Left cardiac atrium (tissue), 4 donors: ENCODE results near the gene DOK7. TPM values are rescaled to one million over a fixed set of nuclear protein-coding genes. Genes with fewer than 3 reads are reported as not detected.
"Not testable (repeated sequence)": the region's sequence is repeated elsewhere in the genome, so short reads cannot be mapped to it uniquely, and the experiment has no call there.

Source experiments
- ATAC-seq, 2 donors: fragments of 200-7000 bp; cut with Tn5 transposase; one replicate each; pipeline ENCODE4 v1.9.1; 2020; ENCODE audit warnings: mild to moderate bottlenecking in 2 of 2, moderate library complexity in 2 of 2
- DNase-seq: peaks from one replicate; pipeline ENCODE4 v3.0.0-alpha.2; 2020
- intact Hi-C, 2 donors: fragments of 100-400 bp; cut with DNase I; formaldehyde crosslinking; loops; one replicate each; pipeline versions ENCODE4 v1.14.1 to v1.15.1; 2022 to 2023
- total RNA-seq, 2 donors: library from RNA; stranded (reverse); fragmentation: NEBNext Ultra II Directional; extraction: Animal tissue kit (Norgen Biotek cat#: 25700); gene quantifications; one replicate each; pipeline ENCODE4 v1.2.1, GENCODE V29; 2021
- donor health status: DM: no; HTN: yes; CAD: no.
- donor health status: DM: no; HTN: yes; CAD: no; lungs with severe emphysema.
- donor health status: DM: yes; HTN: yes; CAD: no.
- donor health status: Dilated cardiomyopathy.

DOK7 gene
- total RNA-seq, 2 donors from 2014 or later, result 21.5 to 38.2 TPM

DNA sequence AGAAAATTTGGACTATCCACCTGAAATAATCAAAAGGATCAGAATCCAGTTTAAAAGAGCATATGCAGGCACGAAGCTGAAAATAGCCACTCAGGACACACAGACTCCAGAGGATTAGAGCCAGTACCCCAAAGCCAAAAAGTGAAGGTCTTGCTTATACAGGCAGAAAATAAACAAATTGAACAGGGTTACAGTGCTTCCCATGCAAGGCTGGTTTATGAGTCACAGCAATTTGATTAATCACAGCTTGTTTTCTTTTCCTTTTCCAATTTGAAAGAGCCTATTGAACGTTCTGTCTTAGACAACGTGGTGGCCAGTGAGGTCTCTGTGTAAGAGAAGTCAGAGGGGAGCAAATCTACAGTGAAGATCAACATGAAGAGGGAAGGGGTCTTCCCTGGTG is 11.2 kb upstream of the DOK7 start:
- intact Hi-C loops, result no loop called here
- no peak for DNase-seq
- ATAC-seq, result no peak

DNA sequence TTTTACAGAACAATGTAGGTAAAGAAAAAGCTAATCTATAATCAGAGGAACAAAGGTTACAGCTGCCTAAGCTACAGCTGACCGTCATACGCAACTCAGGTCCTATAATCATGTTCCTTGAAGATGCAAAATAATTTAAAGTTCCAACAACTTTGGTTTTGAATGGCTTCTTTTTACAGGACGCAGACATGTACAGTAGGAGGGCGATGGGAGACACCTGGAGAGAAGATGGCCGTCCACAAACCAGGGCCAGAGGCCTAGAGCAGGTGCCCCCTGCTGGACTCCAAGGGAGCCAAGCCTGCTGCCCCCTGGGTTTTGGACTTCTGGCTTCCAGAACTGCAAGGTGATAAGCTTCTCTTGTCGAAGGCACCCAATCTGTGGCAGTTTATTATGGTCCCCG is 10.7 kb upstream of the DOK7 start:
- DNase-seq (no peak), ATAC-seq (peak in 1 of 2 donors; percentile 29)
- intact Hi-C loops, result no loop called here

DNA sequence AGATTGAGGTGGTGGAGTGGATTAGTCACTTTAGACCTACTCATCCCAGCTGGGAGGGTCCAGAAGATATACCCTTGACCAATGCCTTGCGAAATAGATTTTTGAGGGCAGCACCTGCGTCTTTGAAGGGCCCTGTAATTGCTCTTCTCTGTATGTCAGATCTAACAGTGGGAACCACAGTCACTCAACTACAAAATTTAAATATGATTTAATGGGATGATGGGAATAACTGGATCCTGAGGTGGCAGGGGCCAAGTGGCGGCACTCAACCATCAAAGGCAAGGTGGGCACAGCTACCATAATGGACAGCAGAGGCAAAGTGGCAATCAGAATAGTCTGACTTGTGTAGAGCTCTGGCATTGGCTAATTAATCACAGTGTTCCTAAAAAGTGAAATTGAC is 7.5 kb upstream of the DOK7 start:
- DNase-seq, ATAC-seq, intact Hi-C loops: not testable (repeated sequence)

DNA sequence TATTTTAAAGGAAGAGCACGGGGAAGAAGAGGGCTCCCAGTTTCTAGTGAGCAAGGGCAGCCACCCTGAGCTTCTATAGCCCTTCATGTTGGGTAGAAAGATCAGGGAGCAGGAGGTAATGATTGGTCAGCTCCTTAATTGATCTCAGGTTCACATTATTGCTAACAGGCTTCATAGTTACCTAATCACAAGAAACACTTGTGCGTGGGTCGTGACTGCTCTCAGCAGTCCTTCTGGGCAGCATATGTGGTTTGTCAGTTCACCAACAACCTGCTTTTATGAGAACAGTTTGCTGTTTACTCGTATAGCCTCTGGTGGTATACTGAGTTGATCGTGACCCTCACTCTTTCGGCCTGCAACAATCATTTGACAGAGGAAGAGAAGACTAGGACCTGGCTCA is 4.7 kb upstream of the DOK7 start:
- ATAC-seq (no peak), DNase-seq (no peak)
- intact Hi-C loops, result no loop called here

DNA sequence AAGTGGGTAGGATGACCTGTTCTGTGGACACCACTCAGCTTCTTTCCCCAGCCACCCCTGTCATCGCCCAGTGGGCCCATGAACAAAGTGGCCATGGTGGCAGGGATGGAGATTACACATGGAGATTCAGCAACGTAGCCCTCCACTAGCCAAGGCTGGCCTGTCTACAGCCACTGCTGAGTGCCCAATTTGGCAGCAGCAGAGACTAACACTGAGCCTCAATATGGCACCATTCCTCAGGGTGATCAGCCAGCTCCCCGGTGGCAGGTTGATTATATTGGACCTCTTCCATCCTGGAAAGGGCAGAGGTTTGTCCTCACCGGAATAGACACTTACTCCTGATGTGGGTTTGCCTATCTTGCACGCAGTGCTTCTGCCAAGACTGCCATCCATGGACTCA is 4.0 kb upstream of the DOK7 start:
- DNase-seq, intact Hi-C loops, ATAC-seq: not testable (repeated sequence)

DNA sequence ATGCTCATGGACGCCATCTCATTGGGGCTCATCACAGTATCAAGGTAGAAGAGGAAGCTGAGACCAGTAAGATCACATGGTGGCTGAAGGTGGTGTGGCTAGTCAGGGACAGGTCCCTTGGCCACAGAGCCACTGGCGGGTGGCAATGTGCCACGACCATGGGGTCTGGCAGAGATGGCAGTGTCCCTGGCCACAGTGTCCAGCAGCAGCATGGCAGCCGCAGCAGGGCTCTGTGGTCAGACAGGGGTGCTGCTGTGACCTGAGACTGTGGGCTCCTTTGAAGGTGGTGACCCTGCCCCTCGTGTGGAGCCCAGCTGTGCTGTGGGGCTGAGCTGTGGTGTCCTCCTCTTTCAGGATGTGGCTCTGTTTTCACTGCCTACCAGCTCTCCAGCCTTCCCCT is 2.2 kb upstream of the DOK7 start:
- intact Hi-C loops, result no loop called here
- ATAC-seq, result no peak
- DNase-seq, result no peak

DNA sequence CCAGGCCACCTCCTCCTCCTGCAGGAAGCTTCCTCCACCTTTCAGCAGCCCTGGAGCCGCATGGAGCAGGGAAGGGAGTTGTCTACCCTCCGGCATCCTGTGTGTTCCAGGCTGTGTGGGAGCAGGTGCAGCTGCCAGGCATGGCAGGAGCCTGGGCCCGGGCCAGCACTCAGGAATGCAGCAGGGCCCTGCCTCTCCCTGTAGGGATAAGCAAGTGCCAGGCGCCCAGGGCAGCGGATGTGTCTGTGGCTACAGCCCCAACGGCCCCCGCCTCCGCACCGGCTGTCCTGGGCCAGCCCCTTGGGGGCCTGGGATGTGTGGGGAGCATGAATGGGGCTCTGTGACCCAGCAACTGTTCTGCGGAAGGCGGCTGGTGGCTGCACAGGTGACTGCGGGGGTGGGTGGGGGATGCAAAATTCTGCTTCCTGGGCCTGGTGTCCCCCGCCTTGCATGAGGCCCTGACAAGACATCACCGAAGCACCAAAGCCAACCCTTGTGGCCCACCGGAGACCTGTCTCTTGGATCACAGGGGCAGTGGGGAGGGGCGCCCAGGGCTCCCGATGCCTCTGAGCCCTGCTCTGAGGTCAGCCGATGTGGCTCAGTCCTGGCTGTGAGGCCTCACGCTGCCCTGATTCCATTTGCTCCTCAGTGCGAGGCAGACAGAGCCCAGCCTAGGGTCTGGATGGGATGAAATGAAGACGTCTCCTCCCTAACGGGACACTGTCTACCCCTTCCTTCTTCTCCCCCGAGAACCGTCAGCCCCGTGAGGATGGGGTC is 1.4 kb upstream of the DOK7 start:
- peak; percentile 72 to 87 for ATAC-seq
- peak; percentile 73 for DNase-seq
- intact Hi-C loops, result no loop called here

DNA sequence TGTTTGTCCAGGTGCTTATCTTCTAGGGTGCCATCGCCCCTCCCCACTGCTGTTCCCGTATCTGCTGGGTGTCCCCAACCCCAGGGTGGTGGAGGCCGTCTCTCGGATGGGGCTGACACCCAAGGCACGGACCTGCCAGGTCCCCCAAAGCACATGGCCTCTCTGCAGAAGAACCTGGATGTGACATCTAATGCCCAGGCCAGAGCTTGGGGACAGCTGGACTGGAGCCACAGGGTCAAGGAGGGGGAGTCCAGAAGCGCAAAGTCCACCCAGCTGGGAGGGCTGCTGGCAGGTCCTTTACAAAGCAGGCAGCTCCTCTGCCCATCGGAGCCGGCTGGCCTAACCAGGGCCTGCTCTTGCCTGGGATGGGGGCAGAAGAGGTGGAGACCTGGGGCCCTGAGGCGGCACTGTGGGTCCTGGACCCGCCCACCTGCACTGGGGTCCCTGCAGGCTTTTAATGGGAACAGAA is 751 bp upstream of the DOK7 start:
- DNase-seq, result no peak
- intact Hi-C loops, result no loop called here
- no peak for ATAC-seq

DNA sequence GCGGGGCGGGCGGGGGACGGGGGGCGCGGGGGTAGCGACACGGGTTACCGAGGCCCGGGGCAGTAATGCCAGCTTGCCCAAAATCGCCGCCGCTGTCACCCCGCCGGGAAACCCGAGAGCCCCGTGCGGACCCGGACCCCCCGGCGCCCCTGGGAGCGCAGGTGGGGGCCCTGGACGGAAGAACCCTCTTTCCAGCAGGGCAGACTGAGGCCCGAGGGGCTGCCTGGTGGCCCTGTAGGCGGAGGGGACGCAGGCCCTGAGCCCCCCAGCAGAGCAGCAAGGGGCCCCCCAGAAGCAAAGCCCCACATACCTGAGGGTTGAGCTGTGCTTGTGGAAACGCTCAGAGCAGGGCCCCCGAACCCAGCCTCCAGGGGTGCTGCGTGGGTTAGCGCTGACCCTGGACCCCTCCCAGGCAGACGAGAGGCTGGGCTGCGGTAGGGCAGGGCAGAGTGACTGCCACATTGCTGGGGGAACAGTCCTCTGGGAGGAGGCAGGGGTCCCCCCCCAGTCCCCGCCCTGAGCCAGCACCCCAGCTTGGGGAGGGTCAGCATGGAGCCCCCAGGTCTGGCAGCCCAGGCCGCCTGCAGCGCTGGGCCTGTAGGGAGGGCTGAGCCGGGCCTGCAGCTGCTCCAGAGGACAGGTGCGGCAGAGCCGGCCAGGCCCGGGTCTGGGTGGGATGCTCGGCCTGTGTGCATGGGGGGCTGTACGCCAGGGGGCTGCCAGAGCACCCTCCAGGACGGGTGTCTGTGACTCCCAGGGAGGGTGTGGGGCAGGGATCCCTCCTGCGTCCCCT is 646 bp downstream of the DOK7 start:
- intact Hi-C loops, result no loop called here
- no peak for DNase-seq
- ATAC-seq, result no peak

DNA sequence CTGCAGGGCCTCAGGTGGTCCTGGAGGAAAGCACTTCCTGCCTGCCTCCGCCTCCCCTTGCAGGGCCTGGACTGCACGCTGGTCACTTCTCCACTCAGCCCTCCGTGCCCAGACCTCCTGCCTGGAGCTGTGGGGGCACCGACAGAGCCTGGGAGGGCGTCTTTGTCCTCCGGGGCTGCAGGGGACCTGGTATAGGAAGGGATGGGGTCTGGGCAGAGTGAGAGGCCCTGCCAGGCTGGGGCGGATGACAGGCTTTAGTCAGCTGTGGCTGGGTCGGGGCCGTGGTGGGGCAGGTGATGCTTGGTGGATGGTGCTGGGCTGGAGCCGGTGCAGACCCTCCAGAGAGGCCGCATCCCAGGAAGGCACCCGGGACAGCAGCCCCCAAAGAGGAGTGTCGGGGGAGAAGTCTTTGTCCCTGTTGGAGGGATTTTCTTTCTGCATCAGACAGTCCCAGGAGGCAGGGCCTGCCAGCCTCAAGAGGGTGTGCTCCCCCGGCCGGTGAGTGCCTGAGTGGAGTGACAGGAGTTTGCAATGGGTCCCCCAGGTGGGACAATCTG is 1.3 kb downstream of the DOK7 start:
- intact Hi-C loops, result no loop called here
- DNase-seq (no peak), ATAC-seq (no peak)

DNA sequence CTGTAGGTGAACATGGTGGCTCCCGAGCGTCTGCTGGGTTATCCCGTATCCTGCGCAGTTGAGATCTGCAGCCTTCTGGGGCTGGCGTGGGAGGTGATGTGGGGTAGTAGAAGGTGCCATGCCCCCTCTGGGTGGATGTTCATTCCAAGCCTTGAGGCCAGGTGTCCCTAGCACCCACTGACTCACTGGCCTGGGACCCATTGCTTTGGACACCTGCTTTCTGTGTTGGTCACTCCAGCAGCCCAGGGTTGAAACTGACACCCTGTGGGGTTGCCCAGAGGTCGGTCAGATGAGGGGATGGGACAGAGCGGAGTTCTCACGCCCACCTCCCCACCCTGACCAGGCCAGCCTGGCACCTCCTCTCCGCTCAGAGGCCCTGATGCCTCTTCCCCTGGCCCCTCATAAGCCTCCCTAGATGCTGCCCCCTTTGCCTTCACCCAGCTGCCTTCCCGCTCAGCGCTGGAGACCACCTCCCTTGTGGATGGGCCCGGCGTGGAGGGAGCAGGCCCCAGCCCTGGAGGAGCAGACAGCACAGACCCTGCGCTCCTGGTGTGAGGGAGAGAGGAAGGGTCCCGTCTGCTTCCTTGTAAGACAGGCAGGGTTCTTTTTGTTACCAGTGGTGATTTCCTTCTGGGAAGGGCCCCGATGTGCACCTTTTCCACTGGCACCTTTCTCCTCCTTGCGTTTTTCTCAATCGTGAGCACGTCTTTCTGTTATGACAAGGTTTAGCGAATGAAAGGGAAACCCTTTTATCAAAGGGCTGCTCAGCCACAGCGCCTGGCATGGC is 2.0 kb downstream of the DOK7 start:
- DNase-seq (no peak), ATAC-seq (no peak)
- intact Hi-C loops, result no loop called here

DNA sequence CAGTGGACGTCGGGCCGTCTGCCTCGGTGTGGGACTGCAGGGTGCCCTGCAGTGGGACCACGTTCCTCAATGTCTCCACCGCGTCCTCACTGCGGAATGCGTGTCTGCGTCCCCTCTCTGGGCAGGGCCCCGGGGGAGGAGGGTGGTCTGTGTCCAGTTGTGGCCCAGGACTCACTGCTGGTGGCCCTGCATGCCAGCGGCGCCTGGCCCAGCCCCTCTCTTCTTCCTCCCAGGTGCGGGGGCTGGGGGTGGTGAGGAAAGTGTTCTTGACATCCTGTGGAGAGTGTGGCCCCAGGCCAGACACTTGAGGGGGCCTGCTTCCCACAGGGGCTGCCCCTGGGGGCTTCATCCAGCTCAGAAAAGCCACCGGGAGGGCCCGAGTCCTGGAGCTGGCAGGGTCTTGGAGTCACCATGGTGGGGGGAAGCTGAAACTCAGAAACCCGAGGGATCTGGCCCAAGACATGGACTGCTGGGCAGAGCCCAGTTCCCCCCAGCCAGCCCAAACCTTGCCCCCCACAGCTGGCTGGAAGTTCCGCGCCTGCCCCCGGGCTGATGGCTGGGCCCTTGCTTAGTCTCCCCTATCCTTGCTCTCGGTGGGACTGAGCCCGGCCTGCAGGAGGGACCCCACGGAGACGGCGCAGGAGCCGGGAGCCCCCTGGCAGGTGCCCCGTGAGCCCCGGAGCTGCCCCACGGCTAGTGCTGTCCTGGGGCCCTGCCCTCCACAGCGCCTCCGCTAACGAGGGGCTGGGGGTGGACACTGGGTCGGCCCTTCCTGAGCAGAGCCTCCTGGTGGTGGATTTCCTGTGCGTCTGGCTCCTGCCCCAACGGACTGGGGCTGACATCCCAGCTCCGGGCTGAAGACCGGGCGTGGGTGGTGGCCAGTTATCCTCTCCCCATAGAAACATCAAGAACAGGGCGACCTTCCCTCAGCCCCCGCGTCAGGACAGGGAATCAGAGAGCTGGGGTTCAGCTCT is 2.9 kb downstream of the DOK7 start:
- DNase-seq (peak; percentile 30), ATAC-seq (peak in 1 of 2 donors; percentile 18)
- intact Hi-C loops, result no loop called here

DNA sequence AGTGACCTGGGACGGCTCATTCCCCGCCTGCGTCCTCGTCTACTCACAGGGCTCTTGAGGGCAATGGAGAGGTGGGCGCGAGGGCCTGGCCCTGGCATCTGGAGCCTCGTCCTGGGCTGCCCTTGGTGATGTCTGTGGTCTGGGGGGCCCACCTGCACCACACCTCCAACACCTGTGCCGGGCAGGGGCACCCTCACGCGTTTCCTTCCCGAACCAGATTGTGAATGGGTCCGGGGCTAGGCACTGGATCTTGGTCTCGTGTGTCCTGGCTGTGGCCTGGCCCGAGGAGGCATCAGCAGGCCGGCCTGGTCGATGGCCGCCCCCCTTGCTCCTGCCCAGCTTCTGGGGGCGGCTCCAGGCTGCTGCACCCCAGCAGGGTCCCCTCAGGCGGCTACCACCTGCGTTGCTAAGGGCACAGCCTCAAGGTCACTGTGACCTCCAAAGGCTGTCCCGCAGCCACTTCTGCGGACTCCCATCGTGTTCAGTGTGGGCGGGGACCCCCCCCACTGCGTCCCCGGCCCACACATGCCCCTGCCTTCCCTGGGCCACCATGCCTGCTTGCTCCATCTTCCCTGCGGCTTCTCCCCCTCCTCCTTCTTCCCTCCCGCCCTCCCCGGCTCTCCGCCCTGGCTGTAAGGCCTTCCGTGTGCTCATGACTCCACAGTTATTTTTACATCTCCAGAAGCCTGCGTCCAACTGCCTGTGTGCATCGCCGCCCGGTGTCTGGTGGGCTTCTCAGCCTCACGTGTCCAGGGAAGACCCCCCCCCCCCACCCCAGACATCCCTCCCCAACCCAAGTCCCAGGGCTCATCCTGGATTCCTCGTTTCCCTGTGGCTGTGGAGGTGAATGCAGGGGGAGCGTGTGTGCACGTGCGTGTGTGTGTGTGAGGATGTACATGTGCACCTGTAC is 3.8 kb downstream of the DOK7 start:
- intact Hi-C loops, result no loop called here
- DNase-seq (peak; percentile 18), ATAC-seq (peak; percentile 10 to 15)

DNA sequence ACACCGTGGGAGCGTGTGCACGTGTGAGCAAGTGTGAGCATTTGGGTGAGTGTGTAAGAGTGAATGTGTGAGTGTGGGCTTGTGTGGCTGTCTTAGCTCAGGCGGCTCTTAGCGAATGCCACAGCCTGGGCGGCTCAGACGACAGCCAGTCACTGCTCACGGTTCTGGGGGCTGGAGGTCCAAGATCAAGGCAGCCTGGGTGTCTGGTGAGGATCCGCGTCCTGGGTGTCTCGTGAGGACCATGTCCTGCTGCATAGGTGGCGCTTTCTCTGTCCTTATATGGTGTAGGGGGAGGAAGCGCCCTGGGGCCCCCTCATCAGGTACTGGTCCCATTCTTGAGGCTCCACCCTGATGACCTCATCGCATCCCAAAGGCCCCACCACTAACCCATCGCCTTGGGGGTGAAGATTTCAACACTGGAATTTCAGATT is 4.5 kb downstream of the DOK7 start:
- ATAC-seq, result no peak
- intact Hi-C loops, result no loop called here
- DNase-seq, result no peak

DNA sequence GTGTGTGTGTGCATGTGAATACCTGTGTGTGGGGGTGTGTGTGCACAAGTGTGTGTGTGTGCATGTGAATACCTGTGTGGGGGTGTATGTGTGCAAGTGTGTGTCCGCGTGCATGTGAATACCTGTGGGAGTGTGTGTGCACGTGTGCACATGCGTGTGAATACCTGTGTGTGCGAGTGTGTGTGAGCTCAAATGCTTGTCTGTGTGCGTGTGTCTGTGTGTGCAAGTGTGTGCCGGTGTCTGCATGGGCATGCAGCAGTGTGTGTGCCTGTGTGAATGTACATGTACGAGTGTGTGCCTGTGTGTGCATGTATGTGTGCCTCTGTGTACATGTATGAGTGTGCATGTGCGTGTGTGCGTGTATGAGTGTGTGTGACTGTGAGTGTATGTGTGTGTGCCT is 5.0 kb downstream of the DOK7 start:
- no peak for ATAC-seq
- intact Hi-C loops, result no loop called here
- DNase-seq, result no peak

DNA sequence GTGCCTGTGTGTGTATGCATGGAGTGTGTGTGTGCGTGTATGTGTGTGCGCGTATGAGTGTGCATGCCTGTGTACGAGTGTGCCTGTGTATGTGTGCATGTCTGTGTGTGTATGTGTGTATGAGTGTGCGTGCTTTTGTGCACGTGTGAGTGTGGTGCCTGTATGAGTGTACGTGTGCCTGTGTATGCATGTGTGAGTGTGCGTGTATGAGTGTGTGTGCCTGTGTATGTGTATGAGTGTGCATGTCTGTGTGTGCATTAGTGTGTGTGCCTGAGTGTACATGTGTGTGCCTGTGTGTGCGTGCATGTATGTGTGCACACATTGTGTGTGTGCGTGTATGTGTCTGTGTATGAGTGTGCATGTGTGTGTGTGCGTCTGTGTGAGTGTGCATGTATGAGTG is 5.7 kb downstream of the DOK7 start:
- intact Hi-C loops, result no loop called here
- DNase-seq (no peak), ATAC-seq (no peak)
